Tibial nerve (tissue), 4 donors: ENCODE results near the gene SMAD3. TPM values are rescaled to one million over a fixed set of nuclear protein-coding genes. Genes with fewer than 3 reads are reported as not detected.

Source experiments
- DNase-seq, 2 donors: peaks; one replicate each; pipeline ENCODE4 v3.0.0-alpha.2; 2019; ENCODE audit warnings: low spot score in 2 of 2
- H3K27ac ChIP-seq, 4 donors: fragments of 200-600 bp; sonication (generic) in 3 of 4; one replicate each; pipeline ENCODE4 v1.5.1; 2017 to 2019; ENCODE audit warnings: mild to moderate bottlenecking in 1 of 4
- H3K27me3 ChIP-seq, 2 donors: fragments of 200-600 bp; sonication (generic) in 1 of 2; one replicate each; pipeline versions ENCODE4 v1.5.1 to v1.6.0; 2017 to 2019
- H3K36me3 ChIP-seq, 3 donors: fragments of 200-600 bp; sonication (generic); one replicate each; pipeline ENCODE4 v1.5.1; 2018 to 2019
- H3K4me1 ChIP-seq, 4 donors: fragments of 200-600 bp; sonication (generic) in 3 of 4; one replicate each; pipeline ENCODE4 v1.5.1; 2017 to 2019
- H3K4me3 ChIP-seq, 4 donors: fragments of 200-600 bp; sonication (generic) in 3 of 4; one replicate each; pipeline ENCODE4 v1.5.1; 2017 to 2019; ENCODE audit warnings: mild to moderate bottlenecking in 1 of 4, moderate library complexity in 1 of 4
- H3K9me3 ChIP-seq, 4 donors: fragments of 200-600 bp; sonication (generic) in 3 of 4; one replicate each; pipeline ENCODE4 v1.5.1; 2017 to 2019
- CTCF ChIP-seq, 5 experiments: fragments of 200-600 bp in 3 of 5; fragments of 450-650 bp in 2 of 5; sonication (generic) in 3 of 5; IDR thresholded peaks; one replicate each; pipeline ENCODE4 v1.5.1; 2016 to 2019; ENCODE audit warnings: antibody characterized with exemption in 5 of 5, mild to moderate bottlenecking in 3 of 5, moderate library complexity in 2 of 5
- EP300 ChIP-seq, 2 donors: sonication (generic); formaldehyde crosslinking; IDR thresholded peaks; one replicate each; pipeline ENCODE4 v1.6.1; 2017; ENCODE audit warnings: antibody characterized with exemption in 2 of 2, mild to moderate bottlenecking in 1 of 2
- POLR2A ChIP-seq, 2 donors: fragments of 450-650 bp; IDR thresholded peaks; one replicate each; pipeline ENCODE4 v1.6.1; 2017; ENCODE audit warnings: antibody characterized with exemption in 2 of 2, mild to moderate bottlenecking in 2 of 2, moderate library complexity in 2 of 2
- WGBS, 2 donors: methylation state at CpG; one replicate each; pipeline ENCODE4 v1.1.5; 2018; 5-methylcytosine and 5-hydroxymethylcytosine counted together
- total RNA-seq, 4 donors: library from RNA; depleted of rRNA; stranded (reverse); fragments of >200 nt; gene quantifications; one replicate each; pipeline ENCODE4 v1.1.0, GENCODE V29; 2016

Gene SMAD3
- total RNA-seq, 4 donors from 2014 or later, result 36.3 to 68.6 (median 44.1) TPM

GRCh38 chr15:67030036-67030762 lies 35.2 kb upstream of the SMAD3 start:
- Histone ChIP-seq H3K27ac (no peak overlapping the region), H3K36me3 (no peaks in the 10 kb centered on the region), H3K27me3 (peaks cover 0 to 11% of the 10 kb centered on the region in 2 donors), H3K4me1 (peaks cover 0 to 32% (median 17%) of the 10 kb centered on the region in 4 donors), H3K9me3 (no peaks in the 10 kb centered on the region), H3K4me3 (no peak overlapping the region)
- TF ChIP-seq CTCF (IDR thresholded peaks at IDR 0.05), result no peak
- no peak for TF ChIP-seq POLR2A (IDR thresholded peaks at IDR 0.05)
- TF ChIP-seq EP300 (IDR thresholded peaks at IDR 0.05), result no peak
- DNase-seq, result no peak
- WGBS, 2 donors, result 87 to 95% methylated on average over 5 of the region's 5 CpGs

- H3K36me3 ChIP-seq, result no peaks in the 10 kb centered on the region
- H3K27ac ChIP-seq, result no peak overlapping the region
- no peak for TF ChIP-seq POLR2A (IDR thresholded peaks at IDR 0.05)
- TF ChIP-seq CTCF (IDR thresholded peaks at IDR 0.05), result no peak
- TF ChIP-seq EP300 (IDR thresholded peaks at IDR 0.05), result no peak
- no peaks in the 10 kb centered on the region for H3K9me3 ChIP-seq
- DNase-seq, result no peak
- peaks cover 0 to 11% of the 10 kb centered on the region in 2 donors for H3K27me3 ChIP-seq
- no peak overlapping the region for H3K4me3 ChIP-seq
- peaks cover 0 to 20% (median 10%) of the 10 kb centered on the region in 4 donors for H3K4me1 ChIP-seq
Observed at GRCh38 chr15:67031331-67031730, 34.1 kb upstream of the SMAD3 start.

GRCh38 chr15:67032608-67033007 lies 32.8 kb upstream of the SMAD3 start:
- no peak for TF ChIP-seq POLR2A (IDR thresholded peaks at IDR 0.05)
- no peak for TF ChIP-seq EP300 (IDR thresholded peaks at IDR 0.05)
- TF ChIP-seq CTCF (IDR thresholded peaks at IDR 0.05), result no peak
- WGBS, 2 donors, result 87 to 92% methylated on average over 3 of the region's 3 CpGs
- no peaks in the 10 kb centered on the region for H3K36me3 ChIP-seq
- DNase-seq, result no peak
- H3K4me1 ChIP-seq, result peaks cover 0 to 14% (median 10%) of the 10 kb centered on the region in 4 donors
- no peak overlapping the region for H3K27ac ChIP-seq
- H3K4me3 ChIP-seq, result no peak overlapping the region
- H3K27me3 ChIP-seq, result peaks cover 0 to 11% of the 10 kb centered on the region in 2 donors
- H3K9me3 ChIP-seq, result no peaks in the 10 kb centered on the region

- Histone ChIP-seq H3K9me3 (no peaks in the 10 kb centered on the region), H3K4me3 (peak overlapping the region; percentile 2 to 43 (median 20)), H3K4me1 (peaks cover 0 to 14% (median 10%) of the 10 kb centered on the region in 4 donors), H3K36me3 (no peaks in the 10 kb centered on the region), H3K27me3 (peaks cover 0 to 11% of the 10 kb centered on the region in 2 donors), H3K27ac (no peak overlapping the region)
- WGBS, 2 donors, result 42 to 44% methylated on average over 12 of the region's 12 CpGs
- DNase-seq, result no peak
- TF ChIP-seq CTCF (IDR thresholded peaks at IDR 0.05), result no peak
- TF ChIP-seq EP300 (IDR thresholded peaks at IDR 0.05), result no peak
- TF ChIP-seq POLR2A (IDR thresholded peaks at IDR 0.05), result no peak
Observed at GRCh38 chr15:67033012-67033411, 32.4 kb upstream of the SMAD3 start.

GRCh38 chr15:67033571-67034044 lies 31.8 kb upstream of the SMAD3 start:
- H3K4me1 ChIP-seq, result peaks cover 0 to 14% (median 10%) of the 10 kb centered on the region in 4 donors
- no peaks in the 10 kb centered on the region for H3K36me3 ChIP-seq
- DNase-seq, result no peak
- H3K27me3 ChIP-seq, result peaks cover 0 to 11% of the 10 kb centered on the region in 2 donors
- peak overlapping the region; percentile 2 to 43 (median 20) for H3K4me3 ChIP-seq
- H3K9me3 ChIP-seq, result no peaks in the 10 kb centered on the region
- no peak for TF ChIP-seq POLR2A (IDR thresholded peaks at IDR 0.05)
- peak in 2 of 5 experiments; percentile 12 to 20 for TF ChIP-seq CTCF (IDR thresholded peaks at IDR 0.05)
- no peak for TF ChIP-seq EP300 (IDR thresholded peaks at IDR 0.05)
- H3K27ac ChIP-seq, result no peak overlapping the region
- 4 to 5% methylated on average over 34 to 39 of the region's 50 CpGs for WGBS, 2 donors
